Suppressor macrophage treated with lipopolysaccharide for 1 hour (primary cell): ENCODE measurements around the gene IFI27.
"Not testable (repeated sequence)": the region's sequence is repeated elsewhere in the genome, so short reads cannot be mapped to it uniquely, and the experiment has no call there.

Experiments used
- DNase-seq, 3 donors: peaks; one replicate each; pipeline ENCODE4 v3.0.0-alpha.2; 2020 to 2022

IFI27 gene

GRCh38 chr14:94110552-94111181 lies at the start of gene IFI27:
TSS of gene IFI27 (plus strand) at chr14:94110736.
- DNase-seq: peak in 2 of 3 donors; percentile 16 to 45

GRCh38 chr14:94062344-94062940 lies 48.1 kb upstream of the IFI27 start:
- DNase-seq: peak in 1 of 3 donors; percentile 7

GRCh38 chr14:94066089-94066676 lies 44.4 kb upstream of the IFI27 start:
- DNase-seq: no peak

GRCh38 chr14:94072076-94072475 lies 38.5 kb upstream of the IFI27 start:
- not testable (repeated sequence) for DNase-seq

GRCh38 chr14:94074534-94074933 lies 36.0 kb upstream of the IFI27 start:
- DNase-seq: no peak

- no peak for DNase-seq
Observed at GRCh38 chr14:94075008-94075407, 35.5 kb upstream of the IFI27 start.

- DNase-seq: peak in 1 of 3 donors; percentile 34
Observed at GRCh38 chr14:94077111-94077821, 33.3 kb upstream of the IFI27 start.

GRCh38 chr14:94077823-94078222 lies 32.7 kb upstream of the IFI27 start:
- DNase-seq: no peak

GRCh38 chr14:94079891-94080620 lies 30.5 kb upstream of the IFI27 start:
- DNase-seq: peak in 1 of 3 donors; percentile 60

- peak; percentile 96 to 98 (median 97) for DNase-seq
Observed at GRCh38 chr14:94080621-94081385, 29.7 kb upstream of the IFI27 start, which contains the start of the genes DDX24 and IFI27L1. TSS of gene DDX24 (minus strand) at chr14:94081202. CDS start at chr14:94079742, 1,460 bp downstream. TSS of gene IFI27L1 (plus strand) at chr14:94081310. CDS start at chr14:94096938, 15,628 bp downstream.

GRCh38 chr14:94081386-94081820 lies 29.1 kb upstream of the IFI27 start:
- DNase-seq: no peak

GRCh38 chr14:94087891-94088290 lies 22.6 kb upstream of the IFI27 start:
- DNase-seq: no peak

- DNase-seq: peak in 1 of 3 donors; percentile 13
Observed at GRCh38 chr14:94088516-94088915, 22.0 kb upstream of the IFI27 start.

- no peak for DNase-seq
Observed at GRCh38 chr14:94089479-94089878, 21.1 kb upstream of the IFI27 start.

GRCh38 chr14:94093418-94093817 lies 17.1 kb upstream of the IFI27 start:
- no peak for DNase-seq

GRCh38 chr14:94097091-94097490 lies 13.4 kb upstream of the IFI27 start:
- no peak for DNase-seq

GRCh38 chr14:94098326-94098992 lies 12.1 kb upstream of the IFI27 start:
- peak in 1 of 3 donors; percentile 29 for DNase-seq

GRCh38 chr14:94099006-94099405 lies 11.5 kb upstream of the IFI27 start:
- DNase-seq: no peak

GRCh38 chr14:94100847-94101246 lies 9.7 kb upstream of the IFI27 start:
- DNase-seq: peak; percentile 36 to 58 (median 46)

GRCh38 chr14:94101748-94102147 lies 8.8 kb upstream of the IFI27 start:
- DNase-seq: no peak
